GM18870 (cell line): ENCODE measurements around the gene WDR83.
A peak's percentile ranks its signal among the peaks of the same experiment; 100 is the strongest.
"Not testable (repeated sequence)": the region's sequence is repeated elsewhere in the genome, so short reads cannot be mapped to it uniquely, and the experiment has no call there.

Source experiments
- ATAC-seq: cut with Tn5 transposase; IDR thresholded peaks from one replicate; pipeline ENCODE4 v1.9.1; 2021; ENCODE audit warnings: moderate library complexity; ENCODE audit not compliant: unreplicated experiment

WDR83 gene

GRCh38 chr19:12681074-12681987, 14.7 kb downstream of the WDR83 start, which contains the start of gene DHPS:
Gene DHPS, minus strand, starts transcription at chr19:12681880. Its CDS starts 114 bp downstream, at chr19:12681766.
- peak; percentile 65 for ATAC-seq

- ATAC-seq = no peak
These were observed 19.2 kb downstream of the WDR83 start for GRCh38 chr19:12685831-12686230.

DNA sequence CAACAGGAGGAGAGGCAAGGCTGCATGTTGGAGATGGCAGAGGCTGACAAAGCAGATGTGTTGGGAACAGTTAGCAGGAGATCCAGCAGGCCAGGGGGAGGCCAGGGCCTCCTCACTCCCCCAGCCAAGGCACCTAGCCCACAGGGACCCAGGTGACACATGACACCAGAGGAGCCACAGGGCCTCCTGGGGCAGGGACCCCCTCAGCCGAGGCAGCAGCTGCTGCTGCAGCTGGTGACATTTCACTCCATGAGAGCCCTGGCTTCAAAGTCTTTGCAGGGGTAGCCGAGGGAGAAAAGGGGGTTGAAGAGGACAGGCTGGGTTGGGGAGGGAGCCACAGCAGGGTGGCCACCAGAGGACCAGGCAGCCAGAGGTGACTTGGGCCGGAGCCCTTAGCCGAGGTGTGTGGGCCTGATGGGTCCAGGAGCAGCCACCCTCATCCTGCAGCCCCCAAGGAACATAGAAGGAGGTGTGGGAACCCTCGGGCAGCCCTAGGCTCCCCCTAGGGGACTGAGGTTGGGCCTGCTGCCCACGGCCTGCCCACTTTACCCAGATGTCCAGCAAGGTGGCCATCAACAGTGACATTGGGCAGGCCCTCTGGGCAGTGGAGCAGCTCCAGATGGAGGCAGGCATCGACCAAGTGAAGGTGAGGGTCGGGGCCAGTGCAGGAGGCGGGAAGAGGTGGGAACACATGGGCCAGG, 21.0 kb downstream of the WDR83 start, which contains the start of gene GNG14:
TSS of gene GNG14 (plus strand) at position 503 of the 701 bp plus-strand sequence. CDS start at position 554, 51 bp downstream.
- no peak for ATAC-seq

DNA sequence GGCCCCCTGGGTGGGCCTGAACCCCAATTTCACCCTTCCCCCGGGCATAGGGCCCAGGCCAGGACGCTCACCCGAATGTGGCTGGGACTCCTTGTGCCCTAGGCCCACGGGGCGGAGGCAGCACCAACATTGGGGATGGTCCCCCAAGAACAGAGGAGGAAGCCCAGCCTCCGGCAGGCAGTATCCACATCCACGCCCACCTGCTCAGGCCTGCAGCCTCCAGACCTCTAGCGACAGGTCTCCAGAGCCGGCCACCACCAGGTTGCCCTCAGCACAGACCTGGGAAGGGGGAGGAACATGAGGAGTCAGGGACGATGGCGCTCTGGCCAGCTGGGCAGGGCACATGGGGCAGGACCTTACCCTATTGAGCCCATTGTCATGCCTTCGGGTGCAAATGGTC, 22.4 kb downstream of the WDR83 start:
- no peak for ATAC-seq

- ATAC-seq = no peak
These were observed 23.1 kb downstream of the WDR83 start for GRCh38 chr19:12689581-12690216.

DNA sequence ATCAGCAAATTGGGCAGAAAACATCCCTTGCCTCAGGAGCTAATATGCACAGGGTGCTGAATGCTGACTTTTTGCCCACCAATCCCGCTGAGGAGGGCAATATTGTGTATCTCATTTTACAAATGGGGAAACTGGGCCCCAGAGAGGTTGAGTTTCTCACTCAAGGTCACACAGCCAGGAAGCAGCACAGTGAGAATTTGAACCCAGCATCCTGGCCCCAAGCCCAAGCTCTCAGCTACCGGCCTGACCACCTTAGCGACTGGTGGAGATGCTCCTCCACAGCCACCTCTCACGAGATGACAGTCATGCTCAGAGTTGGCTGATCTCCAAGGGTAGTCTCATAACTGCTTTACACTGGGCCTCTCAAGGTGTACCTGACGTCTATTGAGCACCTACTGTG, 26.4 kb downstream of the WDR83 start:
- ATAC-seq = no peak

DNA sequence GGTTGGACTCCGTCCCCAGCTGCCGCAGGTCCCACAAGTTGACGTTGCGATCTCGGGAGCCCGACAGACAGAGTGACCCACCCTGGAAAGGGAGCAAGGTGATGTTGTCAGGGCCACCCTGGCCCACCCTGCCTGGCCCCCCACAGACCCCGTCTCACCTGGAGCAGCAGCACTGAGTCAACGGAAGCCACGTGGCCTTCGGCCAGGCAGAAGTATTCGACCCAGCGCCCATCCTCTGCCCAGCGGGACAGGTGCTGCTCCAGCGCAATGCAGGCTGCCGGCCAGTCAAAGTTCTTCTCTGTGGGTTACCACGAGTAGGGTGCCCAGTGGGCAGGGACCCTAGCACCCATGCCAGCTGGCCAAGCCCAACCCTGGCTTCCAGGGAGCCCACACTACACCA, 28.0 kb downstream of the WDR83 start:
- ATAC-seq = no peak

DNA sequence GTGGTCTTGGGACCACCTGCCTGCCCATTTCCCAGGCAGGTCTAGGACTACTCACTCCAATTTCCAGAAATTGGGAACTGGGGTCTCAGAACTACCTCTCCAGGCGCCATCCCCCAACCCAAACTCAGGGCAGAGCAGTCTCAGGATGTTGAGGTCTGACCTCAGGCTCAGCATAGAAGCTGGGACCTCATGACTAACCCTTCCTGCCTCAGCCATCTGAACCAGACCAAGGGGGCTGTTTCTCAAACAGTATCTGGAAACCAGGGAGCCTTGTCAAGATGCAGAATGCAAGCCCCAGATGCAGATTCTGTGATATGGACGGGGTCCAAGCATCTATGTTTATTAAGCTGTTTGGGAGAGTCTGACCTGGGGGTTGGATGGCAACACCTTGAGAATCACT, 28.5 kb downstream of the WDR83 start:
- no peak for ATAC-seq

GRCh38 chr19:12695514-12695913, 28.9 kb downstream of the WDR83 start:
- ATAC-seq = no peak

DNA sequence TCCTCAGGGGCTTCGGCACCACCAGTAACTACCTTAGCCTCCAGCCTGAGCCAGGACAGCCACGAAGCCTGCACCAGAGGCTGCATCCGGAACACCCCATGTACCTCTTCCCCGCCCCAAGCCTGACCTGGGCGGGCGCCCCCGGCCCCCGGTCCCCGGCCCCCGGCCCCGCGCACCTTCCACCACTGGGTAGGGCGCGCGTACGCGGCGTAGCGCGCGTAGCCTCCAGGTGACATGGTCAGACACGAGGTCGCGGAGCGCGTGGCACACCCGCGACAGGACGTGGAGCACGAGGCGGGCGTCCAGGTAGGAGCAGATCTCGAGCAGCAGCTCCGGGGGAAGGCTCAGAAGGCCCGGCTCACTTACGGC, 29.4 kb downstream of the WDR83 start:
- ATAC-seq = no peak

GRCh38 chr19:12696366-12697335, 30.0 kb downstream of the WDR83 start, which contains the start of gene FBXW9:
Gene FBXW9, minus strand, starts transcription at chr19:12696631. Its CDS starts 50 bp downstream, at chr19:12696581.
- ATAC-seq = no peak

GRCh38 chr19:12697425-12697824, 30.8 kb downstream of the WDR83 start:
- not testable (repeated sequence) for ATAC-seq

GRCh38 chr19:12698138-12698537, 31.5 kb downstream of the WDR83 start:
- no peak for ATAC-seq

- ATAC-seq = no peak
These were observed 35.1 kb downstream of the WDR83 start for GRCh38 chr19:12701596-12702282.

- no peak for ATAC-seq
These were observed 36.4 kb downstream of the WDR83 start for GRCh38 chr19:12703046-12703445.

GRCh38 chr19:12705169-12705568, 38.6 kb downstream of the WDR83 start:
- no peak for ATAC-seq

- ATAC-seq = no peak
These were observed 39.2 kb downstream of the WDR83 start for GRCh38 chr19:12705654-12706331.

GRCh38 chr19:12706332-12706718, 39.7 kb downstream of the WDR83 start:
- ATAC-seq = no peak

DNA sequence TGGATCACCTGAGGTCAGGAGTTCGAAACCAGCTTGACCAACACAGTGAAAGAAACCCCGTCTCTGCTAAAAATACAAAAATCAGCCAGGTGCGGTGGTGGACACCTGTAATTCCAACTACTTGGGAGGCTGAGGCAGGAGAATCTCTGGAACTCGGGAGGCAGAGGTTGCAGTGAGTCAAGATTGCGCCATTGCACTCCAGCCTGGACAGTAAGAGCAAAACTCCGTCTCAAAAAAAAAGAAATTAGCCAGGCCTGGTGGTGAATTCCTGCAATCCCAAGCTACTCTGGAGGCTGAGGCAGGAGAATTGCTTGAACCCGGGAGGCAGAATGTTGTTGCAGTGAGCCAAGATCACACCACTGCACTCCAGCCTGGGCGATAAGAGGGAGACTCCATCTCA, 42.0 kb downstream of the WDR83 start:
- ATAC-seq = no peak
